Activated CD8-positive, alpha-beta memory T cell treated with anti-CD3 and anti-CD28 coated beads, Interleukin-2, amount 10 ng/mL, durations not matched to agents 7 days and 5 days (primary cell): Measurements from ENCODE around the gene UCKL1. TPM values are rescaled to one million over a fixed set of nuclear protein-coding genes. Genes with fewer than 3 reads are reported as not detected.
"Not testable (repeated sequence)": the region's sequence is repeated elsewhere in the genome, so short reads cannot be mapped to it uniquely, and the experiment has no call there.

Experiments used
- ATAC-seq: fragments of 150-1000 bp; cut with Tn5 transposase; one replicate; pipeline ENCODE4 v1.10.0; 2021; ENCODE audit warnings: moderate library complexity
- CTCF ChIA-PET: fragments of 350-600 bp; sonication (Branson Sonifier 250); formaldehyde crosslinking; loops from one replicate; lab custom pipeline; 2021; ENCODE audit warnings: antibody characterized with exemption; lab: Charles Lee
- DNase-seq: peaks from one replicate; pipeline ENCODE4 v3.0.0-alpha.2; 2020
- H3K27ac Mint-ChIP-seq: one replicate; pipeline ENCODE4 v1.8.0; 2021; ENCODE audit warnings: mild to moderate bottlenecking, mixed read lengths
- H3K27me3 Mint-ChIP-seq: one replicate; pipeline ENCODE4 v1.8.0; 2021; ENCODE audit warnings: mixed read lengths
- H3K36me3 Mint-ChIP-seq: one replicate; pipeline ENCODE4 v1.8.0; 2021; ENCODE audit warnings: mild to moderate bottlenecking, mixed read lengths
- H3K4me1 Mint-ChIP-seq: one replicate; pipeline ENCODE4 v1.8.0; 2021; ENCODE audit warnings: mixed read lengths
- H3K4me3 Mint-ChIP-seq: one replicate; pipeline ENCODE4 v1.8.0; 2021; ENCODE audit warnings: mild to moderate bottlenecking, moderate library complexity, mixed read lengths
- H3K9me3 Mint-ChIP-seq: one replicate; pipeline ENCODE4 v1.8.0; 2022; ENCODE audit warnings: low read depth, mixed read lengths
- total RNA-seq, 2 experiments: library from RNA; stranded (reverse); gene quantifications; one replicate each; pipeline ENCODE4 v1.2.3, GENCODE V29; 2021

Gene UCKL1
- total RNA-seq, 2 experiments from 2014 or later = 41.1 to 41.9 TPM

DNA sequence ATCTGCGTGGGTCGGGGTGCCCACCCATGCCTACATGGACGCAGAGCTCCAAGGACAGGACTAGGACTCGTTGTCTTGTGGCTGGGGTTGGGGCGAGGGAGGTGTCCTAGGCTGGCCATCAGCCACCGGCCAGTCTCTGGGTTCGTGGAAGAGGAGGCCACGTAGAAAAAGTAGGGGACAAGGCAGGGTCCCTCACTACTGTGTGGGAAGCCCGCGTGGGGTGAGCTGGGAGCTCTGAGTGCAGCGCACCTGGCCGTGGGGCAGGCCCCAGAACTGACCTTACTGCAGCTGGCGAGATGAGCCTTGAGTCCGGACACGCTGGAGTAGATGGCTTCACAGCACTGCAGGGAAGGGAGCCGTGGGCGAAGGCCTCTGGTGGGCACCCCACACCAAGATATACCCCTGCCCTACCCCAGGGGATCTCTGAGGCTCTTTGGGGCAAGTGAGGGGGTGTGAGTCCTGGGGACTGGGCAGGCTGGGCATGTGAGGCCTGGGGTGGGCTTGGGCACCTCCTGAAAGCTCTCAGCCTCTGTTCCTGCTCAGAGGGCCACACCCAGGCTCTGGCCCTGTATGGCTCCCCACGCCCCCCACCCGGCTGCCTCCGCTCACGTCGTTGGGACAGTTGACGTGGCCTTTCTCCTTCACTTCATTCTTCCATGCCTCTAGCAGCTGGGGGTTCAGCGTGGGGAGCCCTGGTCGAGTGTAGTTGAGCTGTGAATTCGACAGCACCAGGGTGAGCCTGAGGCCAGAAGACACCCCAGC lies 5.6 kb upstream of the UCKL1 start:
- CTCF ChIA-PET = interaction anchor here (0.7 to 1.4 kb wide), 2 partner anchors 10 to 12 kb away, joined by 3 read pairs; no protein-coding TSS in a partner anchor
- DNase-seq = no peak
- no peaks in the 10 kb centered on the region for H3K27me3 Mint-ChIP-seq
- no peak overlapping the region for H3K4me3 Mint-ChIP-seq
- H3K9me3 Mint-ChIP-seq = peaks cover 2% of the 10 kb centered on the region
- ATAC-seq = no peak
- H3K4me1 Mint-ChIP-seq = peaks cover 10% of the 10 kb centered on the region
- H3K36me3 Mint-ChIP-seq = peaks cover 12% of the 10 kb centered on the region
- no peak overlapping the region for H3K27ac Mint-ChIP-seq

DNA sequence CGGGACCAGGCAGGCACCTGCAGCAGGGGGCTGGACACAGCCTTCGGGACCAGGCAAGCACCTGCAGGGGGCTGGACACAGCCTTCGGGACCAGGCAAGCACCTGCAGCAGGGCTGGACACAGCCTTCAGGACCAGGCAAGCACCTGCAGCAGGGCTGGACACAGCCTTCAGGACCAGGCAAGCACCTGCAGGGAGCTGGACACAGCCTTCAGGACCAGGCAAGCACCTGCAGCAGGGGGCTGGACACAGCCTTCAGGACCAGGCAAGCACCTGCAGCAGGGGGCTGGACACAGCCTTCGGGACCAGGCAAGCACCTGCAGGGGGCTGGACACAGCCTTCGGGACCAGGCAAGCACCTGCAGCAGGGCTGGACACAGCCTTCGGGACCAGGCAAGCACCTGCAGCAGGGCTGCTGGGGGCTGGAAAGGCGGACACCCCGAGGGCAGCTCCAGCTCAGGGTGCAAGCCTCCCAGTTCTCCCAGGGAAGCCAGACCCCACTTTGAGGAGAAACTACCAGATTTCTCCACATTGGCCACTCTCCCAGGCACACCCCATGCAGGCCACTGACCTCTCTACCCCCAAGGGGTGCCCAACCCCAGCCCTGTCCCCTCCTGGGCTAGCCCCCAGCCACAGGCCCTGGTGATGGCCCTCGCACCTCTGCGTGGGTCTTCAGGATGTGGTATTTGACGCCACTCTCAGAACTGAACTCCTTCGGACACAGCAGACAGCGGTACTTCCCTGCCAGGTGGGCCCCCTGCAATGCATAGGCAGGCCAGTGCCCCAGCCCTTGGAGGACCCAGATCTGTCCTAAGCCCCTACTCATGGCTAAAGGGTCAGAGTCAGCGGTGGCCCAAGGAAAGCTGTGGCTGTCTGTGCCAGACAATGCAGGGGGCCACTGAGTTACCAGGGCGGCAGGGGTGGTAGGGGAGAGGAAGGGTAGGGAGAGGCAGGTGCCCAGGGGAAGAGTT lies 4.7 kb upstream of the UCKL1 start:
- not testable (repeated sequence) for H3K27me3 Mint-ChIP-seq, H3K27ac Mint-ChIP-seq, H3K4me3 Mint-ChIP-seq, H3K9me3 Mint-ChIP-seq, H3K36me3 Mint-ChIP-seq, ATAC-seq, DNase-seq
- peaks cover 11% of the 10 kb centered on the region for H3K4me1 Mint-ChIP-seq
- CTCF ChIA-PET = interaction anchor here (1.4 kb wide), 1 partner anchor 13 kb away, joined by 3 read pairs; no protein-coding TSS in a partner anchor

DNA sequence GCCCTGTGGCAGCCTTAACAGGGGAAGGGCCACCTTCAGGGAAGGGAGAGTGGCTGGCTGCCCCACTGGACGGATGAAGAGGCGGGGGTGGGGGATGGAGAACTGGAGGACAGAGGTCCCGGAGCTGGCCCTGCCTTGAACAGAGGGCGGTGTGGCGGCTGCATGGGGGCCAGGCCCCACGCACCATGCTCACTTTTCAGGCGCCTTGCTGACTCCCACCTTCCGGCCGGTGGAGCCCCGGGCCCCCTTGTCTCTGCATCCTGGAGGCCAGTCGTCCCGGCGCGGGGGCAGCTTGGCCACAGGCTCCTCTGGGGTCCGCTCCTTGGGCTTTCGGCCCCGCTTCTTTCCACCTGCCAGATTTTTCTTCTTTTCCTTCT lies 3.5 kb upstream of the UCKL1 start:
- Mint-ChIP-seq H3K27me3 (no peaks in the 10 kb centered on the region), H3K4me1 (peaks cover 16% of the 10 kb centered on the region), H3K27ac (no peak overlapping the region), H3K9me3 (no peaks in the 10 kb centered on the region), H3K4me3 (no peak overlapping the region), H3K36me3 (peaks cover 4% of the 10 kb centered on the region)
- CTCF ChIA-PET = no interaction called here
- ATAC-seq (no peak), DNase-seq (no peak)

DNA sequence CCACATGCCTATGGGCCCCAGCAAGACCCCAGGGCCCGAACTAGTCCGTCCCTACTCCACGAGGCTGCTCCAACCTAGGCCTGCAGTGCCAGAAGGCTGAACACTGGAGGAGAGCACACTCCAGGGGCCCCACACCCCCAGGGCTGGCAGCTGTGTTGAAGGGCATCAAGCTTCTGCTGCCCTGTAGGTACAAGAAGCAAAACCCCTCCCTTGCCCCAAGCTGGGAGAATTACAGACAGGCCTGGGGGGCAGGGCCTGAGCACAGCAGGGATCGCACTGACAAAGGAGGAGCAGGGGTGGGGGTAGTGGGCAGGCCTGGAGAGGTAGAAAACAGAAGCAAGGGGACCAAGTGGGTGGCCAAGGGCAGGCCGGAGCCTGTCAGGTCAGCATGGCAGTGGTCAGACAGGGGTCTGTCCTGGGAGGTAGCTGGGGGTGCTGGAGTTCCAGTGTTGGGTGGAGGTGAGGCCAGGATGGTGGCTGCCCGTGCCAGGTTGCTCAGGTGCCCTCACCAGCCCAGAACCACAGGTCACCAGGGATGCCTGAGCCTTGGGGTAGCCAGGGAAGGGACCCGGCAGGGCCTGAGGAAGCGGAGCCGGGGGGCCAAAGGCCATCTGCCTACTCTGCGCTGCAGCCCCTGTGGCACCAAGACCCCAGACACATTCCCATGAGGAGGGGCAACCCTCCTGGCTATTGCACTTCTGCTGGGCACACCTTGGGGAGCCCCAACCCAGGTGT lies 2.9 kb upstream of the UCKL1 start:
- ATAC-seq (no peak), DNase-seq (no peak)
- Mint-ChIP-seq H3K27ac (no peak overlapping the region), H3K36me3 (peaks cover 4% of the 10 kb centered on the region), H3K27me3 (no peaks in the 10 kb centered on the region), H3K4me3 (no peak overlapping the region), H3K9me3 (no peaks in the 10 kb centered on the region), H3K4me1 (peaks cover 22% of the 10 kb centered on the region)
- CTCF ChIA-PET = interaction anchor here (1.2 kb wide), 1 partner anchor 79 kb away, joined by 4 read pairs; no protein-coding TSS in a partner anchor

DNA sequence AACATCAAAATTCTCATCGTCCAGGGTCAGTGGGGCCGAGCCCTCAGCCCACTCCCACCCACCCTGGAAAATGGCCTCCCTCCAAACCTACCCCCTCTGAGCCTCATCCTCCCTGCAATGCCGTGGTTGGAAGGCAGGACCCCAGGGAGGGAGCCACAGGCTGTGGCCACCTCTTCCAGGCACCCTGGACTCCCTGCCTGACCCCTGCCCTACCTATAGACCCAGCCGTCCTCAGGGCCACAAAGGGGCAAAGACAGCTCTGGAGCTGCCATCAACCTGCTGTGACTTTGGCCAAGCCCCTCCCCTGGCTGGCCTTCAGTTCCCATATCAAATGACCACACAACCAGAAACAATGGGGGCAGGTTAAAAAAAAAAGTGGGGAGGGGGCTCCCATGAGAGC lies 2.3 kb upstream of the UCKL1 start:
- DNase-seq (no peak), ATAC-seq (no peak)
- Mint-ChIP-seq H3K36me3 (peaks cover 4% of the 10 kb centered on the region), H3K4me3 (no peak overlapping the region), H3K9me3 (no peaks in the 10 kb centered on the region), H3K27ac (no peak overlapping the region), H3K4me1 (peaks cover 28% of the 10 kb centered on the region), H3K27me3 (no peaks in the 10 kb centered on the region)
- CTCF ChIA-PET = interaction anchor here (1.2 kb wide), 1 partner anchor 80 kb away, joined by 4 read pairs; no protein-coding TSS in a partner anchor

DNA sequence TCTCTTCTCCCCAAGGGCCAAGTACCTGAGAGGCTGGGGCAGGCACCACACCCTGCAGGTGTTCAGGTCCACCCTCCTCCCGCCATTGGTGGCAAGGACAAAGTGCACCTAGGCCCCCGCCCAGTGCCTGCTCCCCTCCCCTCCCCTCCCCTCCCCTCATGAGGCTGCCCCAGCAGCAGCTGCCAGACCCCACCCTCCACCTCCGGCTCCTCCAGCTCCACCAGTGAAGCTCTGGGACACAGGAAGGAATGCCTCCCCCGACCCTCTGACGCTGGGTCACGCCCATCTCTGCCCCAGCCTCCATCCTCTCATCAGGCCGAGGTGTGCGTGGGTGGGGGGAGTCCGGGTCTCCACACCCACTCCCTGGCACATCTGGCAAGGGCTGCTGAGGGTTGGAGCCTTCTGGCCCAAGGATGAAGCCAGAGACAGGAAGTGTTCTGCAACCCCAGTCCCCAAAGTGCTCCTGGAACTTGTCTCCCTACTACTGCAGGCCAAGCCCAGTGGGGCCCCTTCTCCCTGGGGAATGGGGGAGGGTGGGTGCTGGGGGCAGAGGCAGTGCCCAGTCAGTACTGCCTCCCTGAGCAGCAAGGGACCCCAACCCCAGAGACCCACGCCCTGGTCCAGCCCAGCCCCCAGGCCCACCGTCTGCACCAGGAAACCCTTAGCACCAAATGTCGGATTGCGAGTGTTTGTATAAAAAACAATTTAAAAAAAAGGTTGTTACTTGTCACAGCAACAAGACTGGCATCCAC lies 1.6 kb upstream of the UCKL1 start:
- Mint-ChIP-seq H3K4me3 (peak overlapping the region; percentile 57), H3K36me3 (peaks cover 3% of the 10 kb centered on the region), H3K27me3 (no peaks in the 10 kb centered on the region), H3K4me1 (peaks cover 30% of the 10 kb centered on the region), H3K9me3 (no peaks in the 10 kb centered on the region), H3K27ac (peak overlapping the region; percentile 85)
- ATAC-seq (no peak), DNase-seq (no peak)
- CTCF ChIA-PET = interaction anchor here (0.6 to 2.3 kb wide), 5 partner anchors 16 to 83 kb away, joined by 3 to 18 read pairs (median 4); partner anchors contain the start of gene PRPF6

DNA sequence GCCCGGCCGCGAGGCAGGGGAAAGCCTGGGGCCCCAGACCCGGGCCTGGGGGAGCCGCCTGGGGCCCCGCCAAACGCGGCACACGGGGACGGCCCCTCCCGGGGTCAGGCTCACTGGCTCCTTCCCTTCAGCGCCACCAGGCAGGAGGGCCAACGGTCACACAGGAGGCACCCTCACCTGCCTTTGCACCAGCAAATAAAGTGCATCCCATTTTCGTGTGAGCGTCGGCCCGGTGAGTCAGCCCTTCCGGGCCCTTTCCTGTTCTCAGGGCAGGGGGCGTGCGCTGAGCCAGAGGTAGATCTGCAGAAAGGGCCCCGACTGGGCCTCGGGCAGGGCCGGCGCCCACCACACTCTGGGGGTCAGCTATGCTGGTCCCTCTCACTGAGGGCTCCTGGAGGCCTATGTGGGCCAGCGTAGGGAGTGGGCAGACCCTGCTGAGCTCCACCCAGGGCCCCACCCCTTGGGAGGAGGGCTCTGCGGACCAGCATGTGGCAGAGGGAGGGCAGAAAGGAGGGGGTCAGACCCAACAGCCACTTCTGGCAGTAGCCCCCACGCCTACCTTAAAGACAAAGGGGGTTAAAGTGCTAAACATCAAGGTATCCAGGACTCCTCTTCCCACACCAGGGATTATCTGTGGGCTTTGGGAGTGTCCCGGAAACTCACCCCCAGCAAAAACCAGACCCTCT lies 931 bp upstream of the UCKL1 start:
- DNase-seq (peak; percentile 84), ATAC-seq (peak; percentile 49)
- peak overlapping the region; percentile 85 for H3K27ac Mint-ChIP-seq
- peaks cover 30% of the 10 kb centered on the region for H3K4me1 Mint-ChIP-seq
- H3K9me3 Mint-ChIP-seq = no peaks in the 10 kb centered on the region
- H3K36me3 Mint-ChIP-seq = peaks cover under 1% of the 10 kb centered on the region
- no peaks in the 10 kb centered on the region for H3K27me3 Mint-ChIP-seq
- CTCF ChIA-PET = interaction anchor here (0.6 to 2.3 kb wide), 8 partner anchors 16 to 436 kb away, joined by 3 to 18 read pairs (median 4); partner anchors contain the start of genes PPDPF, PRPF6 and PTK6
- H3K4me3 Mint-ChIP-seq = peak overlapping the region; percentile 57

DNA sequence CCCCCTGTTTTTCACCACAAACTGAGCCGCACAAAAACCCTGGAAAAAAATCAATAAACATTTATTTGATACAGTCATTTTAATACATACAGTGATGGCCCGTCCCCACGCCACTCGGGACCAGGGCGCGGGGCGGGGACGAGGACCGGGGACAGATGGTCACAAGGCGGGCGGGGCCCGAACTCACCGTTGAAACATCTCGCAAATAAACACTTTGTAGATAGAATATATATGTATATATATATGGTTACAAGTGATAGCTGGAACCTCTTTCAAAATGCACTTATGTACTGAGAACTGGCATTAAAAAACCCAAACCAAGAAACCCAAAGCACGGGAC lies 418 bp upstream of the UCKL1 start:
- Mint-ChIP-seq H3K4me1 (peaks cover 30% of the 10 kb centered on the region), H3K27me3 (no peaks in the 10 kb centered on the region), H3K27ac (peak overlapping the region; percentile 85), H3K36me3 (no peaks in the 10 kb centered on the region), H3K9me3 (no peaks in the 10 kb centered on the region), H3K4me3 (peak overlapping the region; percentile 78)
- CTCF ChIA-PET = interaction anchor here (0.9 to 2.3 kb wide), 15 partner anchors 15 to 436 kb away, joined by 3 to 18 read pairs (median 3); partner anchors contain the start of genes PPDPF, PRPF6, PTK6 and TPD52L2
- DNase-seq (no peak), ATAC-seq (no peak)

DNA sequence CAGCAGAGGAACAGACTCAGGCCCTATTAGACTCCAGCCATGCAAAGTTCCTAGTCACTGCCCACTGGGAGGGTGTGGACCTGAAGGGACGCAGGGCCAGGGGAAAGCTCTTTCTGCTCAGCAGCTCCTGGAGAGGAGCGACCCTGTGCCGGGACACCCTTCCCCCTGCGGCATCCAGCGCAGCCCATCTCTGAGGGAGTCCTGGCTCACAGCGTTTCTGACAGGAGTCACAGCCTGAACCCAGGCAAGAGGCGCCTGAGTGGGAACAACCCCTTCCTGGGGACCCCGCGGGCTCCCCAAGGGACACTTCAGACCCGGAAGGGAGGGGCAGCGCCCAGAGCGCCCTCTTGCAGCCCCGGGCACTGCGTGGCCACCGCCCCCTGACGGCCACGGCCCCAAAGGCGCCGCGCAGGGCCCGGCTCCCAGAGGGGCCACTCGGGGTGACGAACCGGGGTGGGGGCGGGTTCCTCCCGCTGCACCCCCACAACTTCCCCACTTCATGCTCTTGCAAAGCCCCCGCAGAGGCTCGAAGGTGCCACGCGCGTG lies 862 bp downstream of the UCKL1 start:
- Mint-ChIP-seq H3K27me3 (no peaks in the 10 kb centered on the region), H3K27ac (peak overlapping the region; percentile 65), H3K4me1 (peaks cover 30% of the 10 kb centered on the region), H3K9me3 (no peaks in the 10 kb centered on the region), H3K4me3 (peak overlapping the region; percentile 78), H3K36me3 (no peaks in the 10 kb centered on the region)
- DNase-seq (peak; percentile 69), ATAC-seq (peak; percentile 21)
- CTCF ChIA-PET = interaction anchor here (0.6 to 2.3 kb wide), 7 partner anchors 12 to 418 kb away, joined by 3 to 18 read pairs (median 4); partner anchors contain the start of gene PTK6

DNA sequence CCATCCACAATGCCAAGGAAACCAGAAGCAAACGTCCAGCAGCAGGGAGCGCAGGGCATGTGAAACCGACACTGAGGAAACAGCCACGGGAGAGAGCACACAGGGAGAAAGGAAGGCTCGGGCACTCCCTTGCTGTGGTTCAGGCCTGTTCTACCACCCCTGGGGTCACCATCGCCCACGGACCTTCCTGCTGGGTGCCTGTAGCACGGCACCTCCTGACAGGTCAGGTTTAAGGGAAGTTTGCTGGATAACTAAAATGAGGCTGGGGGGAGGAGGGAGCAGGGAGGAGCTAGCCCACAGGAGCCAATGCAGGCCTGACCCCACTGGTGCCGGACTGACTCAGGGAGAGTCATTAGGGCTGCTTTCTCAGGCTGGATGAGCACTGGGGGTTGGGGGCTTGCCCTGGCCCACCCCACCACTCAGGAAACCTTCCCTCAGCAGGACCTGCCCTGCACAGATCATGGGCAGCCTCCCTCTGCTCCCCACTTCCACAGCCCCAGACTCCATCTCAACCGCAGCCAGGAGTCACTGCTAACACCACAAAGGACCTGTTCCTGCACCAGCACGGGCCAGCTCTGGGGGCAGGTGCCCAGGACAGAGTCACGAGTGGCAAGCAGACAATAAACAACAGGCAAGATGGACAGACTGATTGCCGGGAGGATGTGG lies 2.3 kb downstream of the UCKL1 start:
- H3K4me3 Mint-ChIP-seq = peak overlapping the region; percentile 78
- H3K9me3 Mint-ChIP-seq = no peaks in the 10 kb centered on the region
- peaks cover 41% of the 10 kb centered on the region for H3K4me1 Mint-ChIP-seq
- no peak for ATAC-seq
- no peaks in the 10 kb centered on the region for H3K27me3 Mint-ChIP-seq
- CTCF ChIA-PET = interaction anchor here (1.3 to 2.6 kb wide), 3 partner anchors 20 to 85 kb away, joined by 3 to 7 read pairs (median 5); no protein-coding TSS in a partner anchor
- H3K27ac Mint-ChIP-seq = peak overlapping the region; percentile 66
- DNase-seq = no peak
- H3K36me3 Mint-ChIP-seq = no peaks in the 10 kb centered on the region

DNA sequence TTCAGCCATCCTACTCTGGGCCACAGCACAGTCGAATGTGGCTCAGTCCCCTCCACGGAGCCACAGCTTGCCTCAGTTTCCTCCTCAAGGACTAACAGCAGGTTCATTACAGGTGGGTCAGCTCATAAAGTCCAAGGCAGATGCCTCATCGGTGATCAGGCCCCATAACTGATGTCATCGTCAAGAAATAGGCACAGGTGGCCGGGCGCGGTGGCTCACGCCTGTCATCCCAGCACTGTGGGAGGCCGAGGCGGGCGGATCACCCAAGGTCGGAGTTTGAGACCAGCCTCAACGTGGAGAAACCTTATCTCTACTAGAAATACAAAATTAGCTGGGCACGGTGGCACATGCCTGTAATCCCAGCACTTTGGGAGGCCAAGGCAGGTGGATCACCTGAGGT lies 3.4 kb downstream of the UCKL1 start:
- Mint-ChIP-seq H3K27me3 (no peaks in the 10 kb centered on the region), H3K4me1 (peaks cover 49% of the 10 kb centered on the region), H3K4me3 (no peak overlapping the region), H3K27ac (no peak overlapping the region), H3K36me3 (no peaks in the 10 kb centered on the region), H3K9me3 (no peaks in the 10 kb centered on the region)
- no peak for ATAC-seq
- no peak for DNase-seq
- CTCF ChIA-PET = interaction anchor here (1.8 to 2.6 kb wide), 2 partner anchors 21 to 86 kb away, joined by 5 to 7 read pairs; no protein-coding TSS in a partner anchor
